ENCODE measurements around the gene PAMR1. TPM values are rescaled to one million over a fixed set of nuclear protein-coding genes. Genes with fewer than 3 reads are reported as not detected.

The PAMR1 gene
- total RNA-seq, 1 experiment from 2014 or later, result 17.9 TPM

DNA sequence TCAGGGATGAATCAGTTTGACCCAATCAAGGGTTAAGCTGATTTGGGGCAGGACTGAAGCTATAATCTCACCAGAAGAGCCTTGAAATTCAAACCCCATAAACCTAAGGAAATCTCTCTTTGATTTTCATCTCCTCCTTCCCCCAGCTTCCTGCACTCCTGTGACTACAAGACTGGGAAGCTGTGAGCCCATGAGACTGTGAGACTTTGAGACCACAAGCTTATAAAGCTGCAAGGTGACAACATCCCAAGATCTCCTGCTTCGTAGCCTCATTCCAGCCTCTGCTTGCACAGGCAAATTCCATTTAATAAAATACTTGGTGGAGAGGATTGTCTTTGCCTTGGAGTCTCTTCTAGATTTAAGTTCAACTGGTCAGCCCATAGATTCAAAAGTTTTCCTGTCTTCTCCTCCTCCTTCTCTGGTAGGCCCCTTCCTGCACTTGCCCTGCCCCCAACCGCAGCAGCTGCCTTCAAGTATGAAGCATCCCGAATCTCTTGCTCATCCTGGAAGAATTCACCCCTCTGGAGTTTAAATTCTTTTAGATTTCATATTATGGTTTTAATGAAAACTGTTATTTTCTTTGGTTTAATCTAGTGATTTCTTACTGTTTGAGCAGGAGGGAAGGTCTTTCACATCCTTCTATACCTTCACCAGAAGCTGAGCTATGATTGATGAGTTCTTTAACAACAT lies 42.1 kb downstream of the PAMR1 start:
- CTCF ChIA-PET, result no interaction called here
- Histone ChIP-seq H3K4me3 (ENCODE audit: low read depth, low read length) (no peak overlapping the region), H3K9me3 (peaks cover 18% of the 10 kb centered on the region), H3K4me1 (no peaks in the 10 kb centered on the region), H3K27me3 (replicated peaks; ENCODE audit: control insufficient read depth, insufficient read depth, low read length) (no peaks in the 10 kb centered on the region), H3K36me3 (ENCODE audit: control insufficient read depth, insufficient read depth, low read length) (no peaks in the 10 kb centered on the region)
- Mint-ChIP-seq H3K27me3 (ENCODE audit: insufficient read depth, unreplicated experiment) (no peaks in the 10 kb centered on the region), H3K27ac (ENCODE audit: unreplicated experiment) (no peak overlapping the region), H3K4me3 (ENCODE audit: unreplicated experiment) (no peak overlapping the region), H3K4me1 (ENCODE audit: low read depth, unreplicated experiment) (no peaks in the 10 kb centered on the region), H3K36me3 (ENCODE audit: insufficient read depth, unreplicated experiment) (peaks cover 6% of the 10 kb centered on the region), H3K9me3 (ENCODE audit: unreplicated experiment) (peaks cover 25% of the 10 kb centered on the region)
- no TSS peak for BruUV-seq (replicated peaks)
- intact Hi-C loops (cut with micrococcal nuclease; ENCODE audit: unreplicated experiment), result loop anchor here (10.0 kb wide), 1 partner anchor 342 kb away; no protein-coding TSS in a partner anchor
- DNase-seq, result no peak
- POLR2A ChIA-PET, result no interaction called here
- TF ChIP-seq, protein P1, sequence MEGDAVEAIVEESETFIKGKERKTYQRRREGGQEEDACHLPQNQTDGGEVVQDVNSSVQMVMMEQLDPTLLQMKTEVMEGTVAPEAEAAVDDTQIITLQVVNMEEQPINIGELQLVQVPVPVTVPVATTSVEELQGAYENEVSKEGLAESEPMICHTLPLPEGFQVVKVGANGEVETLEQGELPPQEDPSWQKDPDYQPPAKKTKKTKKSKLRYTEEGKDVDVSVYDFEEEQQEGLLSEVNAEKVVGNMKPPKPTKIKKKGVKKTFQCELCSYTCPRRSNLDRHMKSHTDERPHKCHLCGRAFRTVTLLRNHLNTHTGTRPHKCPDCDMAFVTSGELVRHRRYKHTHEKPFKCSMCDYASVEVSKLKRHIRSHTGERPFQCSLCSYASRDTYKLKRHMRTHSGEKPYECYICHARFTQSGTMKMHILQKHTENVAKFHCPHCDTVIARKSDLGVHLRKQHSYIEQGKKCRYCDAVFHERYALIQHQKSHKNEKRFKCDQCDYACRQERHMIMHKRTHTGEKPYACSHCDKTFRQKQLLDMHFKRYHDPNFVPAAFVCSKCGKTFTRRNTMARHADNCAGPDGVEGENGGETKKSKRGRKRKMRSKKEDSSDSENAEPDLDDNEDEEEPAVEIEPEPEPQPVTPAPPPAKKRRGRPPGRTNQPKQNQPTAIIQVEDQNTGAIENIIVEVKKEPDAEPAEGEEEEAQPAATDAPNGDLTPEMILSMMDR (IDR thresholded peaks at IDR 0.05; ENCODE audit: insufficient read depth in 1 of 2, low read depth in 1 of 2, low read length in 1 of 2, severe bottlenecking in 1 of 2, unreplicated experiment in 1 of 2), result no peak

- Mint-ChIP-seq H3K27me3 (ENCODE audit: insufficient read depth, unreplicated experiment) (no peaks in the 10 kb centered on the region), H3K4me3 (ENCODE audit: unreplicated experiment) (no peak overlapping the region), H3K4me1 (ENCODE audit: low read depth, unreplicated experiment) (no peaks in the 10 kb centered on the region), H3K36me3 (ENCODE audit: insufficient read depth, unreplicated experiment) (peaks cover 6% of the 10 kb centered on the region), H3K27ac (ENCODE audit: unreplicated experiment) (no peak overlapping the region), H3K9me3 (ENCODE audit: unreplicated experiment) (peaks cover 25% of the 10 kb centered on the region)
- intact Hi-C loops (cut with micrococcal nuclease; ENCODE audit: unreplicated experiment), result loop anchor here (10.0 kb wide), 1 partner anchor 345 kb away; no protein-coding TSS in a partner anchor
- no TSS peak for BruUV-seq (replicated peaks)
- no peak overlapping the region for H3K4me3 ChIP-seq (ENCODE audit: low read depth, low read length)
- H3K4me1 ChIP-seq, result no peaks in the 10 kb centered on the region
- H3K36me3 ChIP-seq (ENCODE audit: control insufficient read depth, insufficient read depth, low read length), result no peaks in the 10 kb centered on the region
- H3K27me3 ChIP-seq (replicated peaks; ENCODE audit: control insufficient read depth, insufficient read depth, low read length), result no peaks in the 10 kb centered on the region
- no peak for DNase-seq
- TF ChIP-seq, protein P1 (IDR thresholded peaks at IDR 0.05; ENCODE audit: insufficient read depth in 1 of 2, low read depth in 1 of 2, low read length in 1 of 2, severe bottlenecking in 1 of 2, unreplicated experiment in 1 of 2), result no peak
- H3K9me3 ChIP-seq, result peaks cover 18% of the 10 kb centered on the region
- ChIA-PET POLR2A (no interaction called here), CTCF (no interaction called here)
Observed at GRCh38 chr11:35479731-35480130, 45.7 kb downstream of the PAMR1 start.

- Histone ChIP-seq H3K27me3 (replicated peaks; ENCODE audit: control insufficient read depth, insufficient read depth, low read length) (no peaks in the 10 kb centered on the region), H3K36me3 (ENCODE audit: control insufficient read depth, insufficient read depth, low read length) (no peaks in the 10 kb centered on the region), H3K4me1 (no peaks in the 10 kb centered on the region), H3K9me3 (peaks cover 14% of the 10 kb centered on the region), H3K4me3 (ENCODE audit: low read depth, low read length) (no peak overlapping the region)
- H3K27ac Mint-ChIP-seq (ENCODE audit: unreplicated experiment), result no peak overlapping the region
- no peaks in the 10 kb centered on the region for H3K4me1 Mint-ChIP-seq (ENCODE audit: low read depth, unreplicated experiment)
- no peaks in the 10 kb centered on the region for H3K36me3 Mint-ChIP-seq (ENCODE audit: insufficient read depth, unreplicated experiment)
- BruUV-seq (replicated peaks), result no TSS peak
- DNase-seq, result no peak
- CTCF ChIA-PET, result no interaction called here
- peaks cover 16% of the 10 kb centered on the region for H3K9me3 Mint-ChIP-seq (ENCODE audit: unreplicated experiment)
- H3K27me3 Mint-ChIP-seq (ENCODE audit: insufficient read depth, unreplicated experiment), result no peaks in the 10 kb centered on the region
- intact Hi-C loops (cut with micrococcal nuclease; ENCODE audit: unreplicated experiment), result no loop called here
- POLR2A ChIA-PET, result no interaction called here
- H3K4me3 Mint-ChIP-seq (ENCODE audit: unreplicated experiment), result no peak overlapping the region
- TF ChIP-seq, protein P1 (IDR thresholded peaks at IDR 0.05; ENCODE audit: insufficient read depth in 1 of 2, low read depth in 1 of 2, low read length in 1 of 2, severe bottlenecking in 1 of 2, unreplicated experiment in 1 of 2), result no peak
Observed at GRCh38 chr11:35478471-35479091, 46.8 kb downstream of the PAMR1 start.

Data from Caco-2 (cell line).